Hematopoietic multipotent progenitor cell treated with erythropoietin and hydrocortisone succinate and interleukin-3 and kit ligand, for 8 days (in vitro differentiated cells): ENCODE data around the gene NCOA6.
"Not testable (repeated sequence)": the region's sequence is repeated elsewhere in the genome, so short reads cannot be mapped to it uniquely, and the experiment has no call there.

Experiments used
- DNase-seq: peaks from one replicate; pipeline ENCODE4 v3.0.0-alpha.2; 2015

NCOA6 gene

GRCh38 chr20:34773726-34774125 lies 51.7 kb downstream of the NCOA6 start:
- no peak for DNase-seq

- DNase-seq, result no peak
Measured at GRCh38 chr20:34772437-34772836, 53.0 kb downstream of the NCOA6 start.

GRCh38 chr20:34771680-34772081 lies 53.8 kb downstream of the NCOA6 start:
- peak; percentile 11 for DNase-seq

GRCh38 chr20:34768096-34768495 lies 57.4 kb downstream of the NCOA6 start:
- no peak for DNase-seq

- no peak for DNase-seq
Measured at GRCh38 chr20:34762031-34762555, 63.4 kb downstream of the NCOA6 start.

GRCh38 chr20:34755367-34755766 lies 70.1 kb downstream of the NCOA6 start:
- DNase-seq, result no peak

GRCh38 chr20:34754611-34755010 lies 70.8 kb downstream of the NCOA6 start:
- DNase-seq, result no peak

GRCh38 chr20:34753706-34754461 lies 71.6 kb downstream of the NCOA6 start:
- DNase-seq, result no peak

GRCh38 chr20:34751453-34751852 lies 74.0 kb downstream of the NCOA6 start:
- no peak for DNase-seq

- no peak for DNase-seq
Measured at GRCh38 chr20:34750484-34750883, 75.0 kb downstream of the NCOA6 start.

GRCh38 chr20:34748709-34749108 lies 76.7 kb downstream of the NCOA6 start:
- no peak for DNase-seq

- no peak for DNase-seq
Measured at GRCh38 chr20:34747479-34747878, 78.0 kb downstream of the NCOA6 start.

GRCh38 chr20:34746674-34747073 lies 78.8 kb downstream of the NCOA6 start:
- no peak for DNase-seq

- peak; percentile 22 for DNase-seq
Measured at GRCh38 chr20:34744847-34745246, 80.6 kb downstream of the NCOA6 start.

- DNase-seq, result no peak
Measured at GRCh38 chr20:34744340-34744739, 81.1 kb downstream of the NCOA6 start.

- DNase-seq, result no peak
Measured at GRCh38 chr20:34743039-34743438, 82.4 kb downstream of the NCOA6 start.

- DNase-seq, result peak; percentile 41
Measured at GRCh38 chr20:34736106-34736735, 89.2 kb downstream of the NCOA6 start.

- DNase-seq, result no peak
Measured at GRCh38 chr20:34732523-34732922, 92.9 kb downstream of the NCOA6 start.

GRCh38 chr20:34729416-34729815 lies 96.0 kb downstream of the NCOA6 start:
- no peak for DNase-seq

- no peak for DNase-seq
Measured at GRCh38 chr20:34724172-34724571, 101.3 kb downstream of the NCOA6 start.

- DNase-seq, result not testable (repeated sequence)
Measured at GRCh38 chr20:34722560-34722959, 102.9 kb downstream of the NCOA6 start.

- no peak for DNase-seq
Measured at GRCh38 chr20:34720266-34720665, 105.2 kb downstream of the NCOA6 start.

GRCh38 chr20:34719242-34720017 lies 106.0 kb downstream of the NCOA6 start:
- DNase-seq, result peak; percentile 38
